NCI-H2081 (cell line): Measurements from ENCODE around the gene TMEFF2.
"Not testable (repeated sequence)": the region's sequence is repeated elsewhere in the genome, so short reads cannot be mapped to it uniquely, and the experiment has no call there.

Experiments used
- DNase-seq, 2 experiments: peaks; one replicate each; lab custom pipeline; 2025; lab: John Stamatoyannopoulos, UW

The TMEFF2 gene

DNA sequence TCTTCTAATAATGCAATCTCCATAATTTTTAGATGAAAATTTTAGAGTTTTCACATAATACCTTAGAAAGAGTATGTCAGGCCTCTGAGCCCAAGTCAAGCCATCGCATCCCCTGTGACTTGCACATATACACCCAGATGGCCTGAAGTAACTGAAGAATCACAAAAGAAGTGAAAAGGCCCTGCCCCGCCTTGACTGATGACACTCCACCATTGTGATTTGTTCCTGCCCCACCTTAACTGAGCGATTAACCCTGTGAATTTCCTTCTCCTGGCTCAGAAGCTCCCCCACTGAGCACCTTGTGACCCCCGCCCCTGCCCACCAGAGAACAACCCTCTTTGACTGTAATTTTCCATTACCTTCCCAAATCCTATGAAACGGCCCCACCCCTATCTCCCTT is 64.4 kb downstream of the TMEFF2 start:
- not testable (repeated sequence) for DNase-seq

- no peak for DNase-seq
These were observed 66.1 kb downstream of the TMEFF2 start for GRCh38 chr2:192128655-192129054.

DNA sequence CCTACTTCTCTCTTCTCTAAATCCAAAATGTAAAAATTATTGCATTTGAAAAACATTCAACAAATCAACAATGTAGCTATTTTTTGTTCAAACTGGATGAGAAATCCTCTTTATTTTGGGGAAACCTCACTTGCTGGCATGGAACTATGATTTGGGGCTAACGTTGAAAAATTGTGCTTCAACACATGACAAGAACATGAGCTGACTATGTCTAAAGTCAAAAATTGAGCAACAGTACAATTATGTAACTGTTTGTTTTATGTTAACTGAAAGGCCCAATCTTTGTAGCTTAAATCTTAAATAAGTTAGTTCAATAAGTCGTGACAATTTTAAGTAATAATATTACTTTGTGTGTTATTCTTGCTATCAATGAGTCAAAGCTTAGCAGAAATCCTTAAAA is 67.3 kb downstream of the TMEFF2 start:
- DNase-seq: no peak

DNA sequence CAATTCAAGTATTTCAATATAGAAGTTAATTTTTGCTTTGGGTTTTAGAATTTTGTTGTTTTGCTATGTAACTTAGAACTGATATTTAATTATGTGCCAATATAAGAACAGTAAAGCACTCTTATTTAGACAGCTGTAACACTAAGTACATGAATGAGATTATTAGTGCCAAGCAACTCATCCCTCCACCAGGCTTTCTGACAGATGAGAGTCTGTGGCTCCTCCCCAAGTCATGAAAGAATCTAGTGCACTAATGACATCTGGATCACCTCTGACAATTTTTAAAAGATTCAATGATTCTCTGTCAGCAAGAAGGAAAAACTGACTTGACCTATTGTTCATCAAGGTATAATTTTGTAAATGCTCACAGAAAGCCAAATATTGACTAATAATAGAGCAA is 67.8 kb downstream of the TMEFF2 start:
- peak in 1 of 2 experiments; percentile 39 for DNase-seq

DNA sequence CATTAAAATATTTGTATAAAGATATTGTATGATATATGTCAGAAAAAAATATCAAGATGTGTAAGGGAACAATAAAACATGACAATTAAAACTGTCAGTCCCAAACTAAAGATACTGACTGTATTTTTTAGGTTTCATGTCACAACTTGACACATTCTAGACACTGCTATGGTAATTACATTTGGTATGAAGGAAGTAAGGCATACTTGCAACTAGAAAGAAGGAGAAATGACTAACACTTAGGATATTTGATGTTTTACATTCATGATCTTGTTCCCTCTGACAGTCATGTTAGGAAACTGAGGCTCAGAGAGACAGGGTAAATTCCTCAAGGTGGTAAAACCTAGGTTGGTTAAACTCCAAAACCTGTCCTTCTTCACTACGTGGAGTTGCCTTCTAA is 68.3 kb downstream of the TMEFF2 start:
- no peak for DNase-seq

DNA sequence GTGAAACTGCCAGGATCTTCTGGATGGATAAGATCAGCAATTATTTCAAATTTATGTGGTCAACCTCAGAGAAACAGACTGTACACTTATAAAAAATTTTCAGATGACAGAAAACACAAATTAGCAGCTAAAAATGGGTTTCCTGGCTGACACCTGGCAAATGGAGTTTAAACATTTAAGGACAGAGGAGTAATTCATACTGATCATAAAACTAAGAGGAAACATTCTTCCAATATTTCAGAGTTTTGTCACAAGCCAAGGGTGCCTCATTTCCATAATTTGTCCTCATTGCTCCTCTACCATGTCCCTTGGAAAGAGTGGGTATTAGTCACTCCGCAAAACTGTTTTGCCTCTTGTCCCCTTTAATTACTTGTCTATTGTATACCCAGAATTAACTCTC is 70.2 kb downstream of the TMEFF2 start:
- DNase-seq: no peak

GRCh38 chr2:192123847-192124246 is 70.9 kb downstream of the TMEFF2 start:
- DNase-seq: no peak

DNA sequence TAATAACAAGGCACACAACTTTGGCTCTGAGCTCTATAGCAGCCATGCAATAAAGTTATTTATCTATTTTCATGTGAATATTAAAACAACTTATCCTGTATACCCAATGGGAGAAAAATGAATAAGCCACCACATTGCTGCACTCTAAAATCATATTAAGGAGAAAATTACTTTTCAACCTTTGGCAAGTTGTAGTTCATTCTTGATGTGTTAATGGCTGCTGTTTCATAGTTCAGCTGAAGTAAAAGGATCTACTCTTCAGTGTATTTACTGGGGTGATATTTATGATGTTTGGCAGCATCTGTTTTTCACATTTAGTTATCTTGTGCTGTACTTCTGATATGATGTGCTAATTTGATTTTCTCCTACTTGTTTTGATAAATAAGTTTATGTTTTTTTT is 71.8 kb downstream of the TMEFF2 start:
- DNase-seq: no peak

- no peak for DNase-seq
These were observed 72.6 kb downstream of the TMEFF2 start for GRCh38 chr2:192122141-192122540.

- DNase-seq: no peak
These were observed 75.2 kb downstream of the TMEFF2 start for GRCh38 chr2:192119536-192119935.

GRCh38 chr2:192117705-192118104 is 77.0 kb downstream of the TMEFF2 start:
- DNase-seq: no peak

DNA sequence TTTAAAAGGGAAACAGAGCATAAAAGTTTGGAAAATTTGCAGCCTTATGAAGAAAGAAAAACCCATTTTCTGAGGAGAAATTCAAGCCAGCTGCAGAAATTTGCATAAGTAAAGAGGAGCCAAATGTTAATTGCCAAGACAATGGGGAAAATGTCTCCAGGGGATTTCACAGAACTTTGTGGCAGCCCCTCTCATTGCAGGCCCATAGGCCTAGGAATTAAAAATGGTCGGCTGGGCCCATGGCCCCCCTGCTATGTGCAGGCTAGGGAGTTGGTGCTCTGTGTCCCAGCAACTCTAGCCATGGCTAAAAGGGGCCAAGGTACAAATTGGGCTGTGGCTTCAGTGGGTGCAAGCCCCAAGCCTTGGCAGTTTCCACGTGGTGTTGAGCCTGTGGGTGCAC is 83.2 kb downstream of the TMEFF2 start:
- not testable (repeated sequence) for DNase-seq

GRCh38 chr2:192099742-192100141 is 95.0 kb downstream of the TMEFF2 start:
- DNase-seq: no peak

DNA sequence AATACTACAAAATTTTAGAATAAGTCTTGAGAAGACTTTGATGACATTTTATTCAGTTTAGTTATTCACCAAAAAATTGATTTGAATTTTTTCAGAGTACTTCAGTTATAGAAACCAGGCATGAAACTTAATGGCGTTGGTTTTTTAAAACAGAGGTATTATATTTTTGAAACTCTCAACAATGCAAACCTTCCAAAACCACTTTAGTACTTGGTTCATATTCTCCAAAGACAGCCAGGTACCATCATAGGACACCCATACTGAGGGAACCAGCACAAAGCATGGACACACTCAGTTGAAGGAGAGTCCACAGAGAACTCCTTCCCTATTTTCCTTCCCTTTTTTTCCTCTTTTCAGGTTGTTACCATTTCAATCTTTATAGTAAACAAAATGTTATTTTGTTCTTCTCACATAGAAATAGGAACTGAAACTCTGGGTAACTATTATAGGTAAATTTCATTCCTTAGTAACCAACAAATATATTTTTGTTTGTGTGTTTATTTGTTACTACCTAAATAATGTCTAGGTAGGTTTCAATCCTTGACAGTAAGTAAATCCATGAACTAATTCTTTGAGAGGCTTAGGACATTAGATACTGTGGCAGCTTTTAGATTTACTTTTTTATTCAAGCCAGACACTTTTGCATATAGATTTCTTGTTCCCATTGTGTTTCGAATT is 95.8 kb downstream of the TMEFF2 start:
- DNase-seq: no peak

- DNase-seq: peak in 1 of 2 experiments; percentile 23
These were observed 103.3 kb downstream of the TMEFF2 start for GRCh38 chr2:192091476-192091875.

DNA sequence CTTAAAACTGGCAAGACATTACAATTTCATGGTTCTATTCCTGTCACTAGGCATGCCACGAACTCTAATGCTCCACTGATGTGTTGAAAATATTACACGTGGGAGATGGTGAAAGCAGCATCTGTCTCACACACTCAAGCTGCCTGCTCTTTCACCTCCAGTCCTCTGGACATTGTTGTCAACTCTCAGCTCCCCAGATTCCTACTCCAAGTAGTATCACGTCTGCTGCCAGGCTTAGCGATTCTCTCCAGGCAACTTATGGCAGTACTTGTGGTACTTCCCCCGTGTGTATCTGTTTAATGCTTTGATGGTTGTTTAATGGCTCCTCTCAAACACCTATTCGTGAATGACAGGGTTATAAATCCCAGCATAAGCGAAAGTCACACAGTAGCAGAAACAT is 103.8 kb downstream of the TMEFF2 start:
- peak in 1 of 2 experiments; percentile 23 for DNase-seq

GRCh38 chr2:192087398-192087958 is 107.3 kb downstream of the TMEFF2 start:
- peak in 1 of 2 experiments; percentile 42 for DNase-seq

- no peak for DNase-seq
These were observed 112.6 kb downstream of the TMEFF2 start for GRCh38 chr2:192082121-192082520.

DNA sequence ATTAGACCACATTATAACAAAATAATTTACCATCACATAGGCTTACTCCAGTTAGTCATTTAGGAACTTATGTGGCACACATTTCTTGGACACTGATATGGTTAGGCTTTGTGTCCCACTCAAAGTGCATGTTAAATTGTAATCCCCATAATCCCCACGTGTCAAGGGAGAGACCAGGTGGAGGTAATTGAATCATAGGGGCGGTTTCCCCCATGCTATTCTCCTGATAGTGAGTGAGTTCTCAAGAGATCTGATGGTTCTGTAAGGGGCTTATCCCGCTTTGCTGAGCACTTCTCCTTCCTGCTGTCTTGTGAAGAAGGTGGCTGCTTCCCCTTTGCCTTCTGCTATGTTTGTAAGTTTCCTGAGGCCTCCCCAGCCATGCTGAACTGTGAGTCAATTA is 114.6 kb downstream of the TMEFF2 start:
- not testable (repeated sequence) for DNase-seq

GRCh38 chr2:192073878-192074277 is 120.9 kb downstream of the TMEFF2 start:
- DNase-seq: no peak

DNA sequence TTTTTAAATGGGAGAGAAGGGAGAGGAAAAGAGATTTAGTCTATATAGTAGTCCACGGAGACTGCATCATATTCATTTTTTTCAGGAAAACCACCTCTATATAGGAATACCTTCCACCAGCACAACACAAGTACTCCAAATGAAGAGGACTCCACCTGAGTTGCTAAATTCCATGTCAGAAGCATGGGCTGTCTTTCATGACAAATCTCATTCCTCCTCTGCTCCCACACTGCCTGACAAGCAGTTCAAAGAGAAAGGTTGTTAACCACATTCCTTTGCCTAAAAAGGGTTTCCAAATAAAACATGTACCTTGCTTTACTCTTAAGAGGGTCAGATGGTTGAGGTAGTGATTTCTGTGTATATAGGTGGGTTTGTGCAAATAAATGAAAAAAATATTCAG is 122.0 kb downstream of the TMEFF2 start:
- DNase-seq: no peak

- DNase-seq: no peak
These were observed 122.5 kb downstream of the TMEFF2 start for GRCh38 chr2:192072261-192072660.

DNA sequence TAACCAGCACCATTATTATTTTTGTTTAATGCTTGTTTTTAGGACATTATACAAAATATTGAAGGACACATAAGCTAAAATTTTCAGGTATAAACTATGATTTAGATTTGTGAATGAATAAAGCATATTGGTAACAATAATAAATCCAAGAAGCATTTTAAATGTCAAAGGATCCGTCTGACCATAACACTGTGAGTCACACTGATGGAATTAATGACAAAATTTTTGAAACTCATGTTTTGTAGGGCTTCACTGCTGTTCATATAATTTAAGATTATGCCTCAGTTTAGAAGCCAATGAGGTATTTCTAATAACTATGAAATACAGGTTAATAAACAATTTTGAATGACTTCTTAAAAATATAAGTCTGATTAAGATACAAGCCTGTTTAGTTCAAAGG is 124.6 kb downstream of the TMEFF2 start:
- DNase-seq: no peak

DNA sequence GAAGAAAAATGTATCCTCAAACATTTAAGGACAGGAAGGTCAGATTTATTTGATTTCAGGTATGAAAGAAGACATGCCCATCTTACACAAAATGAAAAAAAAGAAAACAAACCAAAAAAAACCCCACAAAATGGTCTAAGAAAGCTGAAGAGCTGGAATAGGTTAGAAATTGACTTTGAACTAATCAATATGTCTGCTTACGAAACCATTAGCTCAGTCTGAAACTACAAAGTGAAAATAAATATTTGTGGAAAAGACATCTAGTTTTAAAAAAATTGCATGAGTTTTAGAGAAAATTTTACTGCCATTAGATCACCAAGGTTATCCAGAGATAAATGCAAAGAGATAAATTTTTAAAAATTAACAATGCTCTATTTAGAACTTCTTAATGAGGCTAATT is 125.3 kb downstream of the TMEFF2 start:
- no peak for DNase-seq
